Measurements from ENCODE around the gene NDUFA7.

Gene NDUFA7

DNA sequence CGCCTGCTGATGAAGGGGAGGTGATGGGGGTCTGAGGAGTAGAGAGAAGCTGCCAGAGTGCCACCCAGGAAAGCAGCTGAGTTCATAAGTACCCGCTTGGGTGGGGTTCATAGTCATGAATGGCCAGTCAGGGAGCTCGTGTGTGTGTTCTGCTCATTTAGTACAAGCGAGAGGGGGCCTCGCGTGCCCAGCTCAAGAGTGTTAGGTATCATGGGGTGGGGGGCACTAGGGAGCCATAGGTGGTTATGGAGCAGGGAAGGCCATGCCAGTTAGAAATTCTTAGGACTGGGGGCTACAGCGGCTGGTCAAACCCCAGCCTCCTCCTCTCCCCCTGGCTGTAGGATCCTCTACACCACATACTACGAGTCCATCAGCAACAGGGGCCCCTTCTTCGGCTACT is 59.8 kb downstream of the NDUFA7 start:
- DNase-seq, result no peak
